Measurements from ENCODE around the gene CIAPIN1. TPM values are rescaled to one million over a fixed set of nuclear protein-coding genes. Genes with fewer than 3 reads are reported as not detected.
"Not testable (repeated sequence)": the region's sequence is repeated elsewhere in the genome, so short reads cannot be mapped to it uniquely, and the experiment has no call there.

The CIAPIN1 gene
- total RNA-seq, 2 donors from 2014 or later, result 19.3 to 35.0 TPM

- H3K36me3 Mint-ChIP-seq (ENCODE audit: low read depth), result no peaks in the 10 kb centered on the region
- DNase-seq, result no peak
- H3K9me3 ChIP-seq (ENCODE audit: control insufficient read depth, low read length, poor library complexity, severe bottlenecking), result no peaks in the 10 kb centered on the region
- no peak for ATAC-seq
- no peak overlapping the region for H3K4me3 Mint-ChIP-seq
- H3K27me3 Mint-ChIP-seq, result peaks cover 16% of the 10 kb centered on the region
- no peak overlapping the region for H3K27ac Mint-ChIP-seq
- H3K4me1 Mint-ChIP-seq, result peaks cover 2% of the 10 kb centered on the region
Measured at GRCh38 chr16:57401943-57402640, 45.1 kb downstream of the CIAPIN1 start.

DNA sequence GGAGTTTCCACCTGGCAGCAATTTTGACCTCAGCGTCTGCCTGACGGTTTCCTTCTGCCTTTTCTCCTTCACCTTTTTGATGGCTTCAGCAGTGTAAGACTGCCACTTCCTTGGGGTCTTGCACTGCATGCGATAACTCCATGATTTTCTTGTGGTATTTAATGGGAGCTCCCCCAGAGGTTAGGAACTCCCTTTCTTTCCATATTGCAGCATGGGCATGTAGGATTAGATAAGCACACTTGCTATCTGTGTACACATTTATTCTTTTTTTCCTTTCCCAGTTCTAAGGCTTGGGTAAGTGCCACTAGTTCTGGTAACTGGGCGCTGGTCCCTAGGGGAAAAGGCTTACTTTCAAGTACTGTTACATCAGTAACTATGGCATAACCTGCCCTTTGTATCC lies 49.7 kb downstream of the CIAPIN1 start:
- not testable (repeated sequence) for DNase-seq; H3K36me3 Mint-ChIP-seq (ENCODE audit: low read depth); ATAC-seq; H3K27ac Mint-ChIP-seq; H3K9me3 ChIP-seq (ENCODE audit: control insufficient read depth, low read length, poor library complexity, severe bottlenecking); H3K4me3 Mint-ChIP-seq; H3K4me1 Mint-ChIP-seq
- H3K27me3 Mint-ChIP-seq, result peaks cover 16% of the 10 kb centered on the region

GRCh38 chr16:57396786-57397185 lies 50.4 kb downstream of the CIAPIN1 start:
- no peaks in the 10 kb centered on the region for H3K9me3 ChIP-seq (ENCODE audit: control insufficient read depth, low read length, poor library complexity, severe bottlenecking)
- Mint-ChIP-seq H3K36me3 (ENCODE audit: low read depth) (no peaks in the 10 kb centered on the region), H3K4me3 (no peak overlapping the region), H3K4me1 (no peaks in the 10 kb centered on the region), H3K27ac (no peak overlapping the region), H3K27me3 (peaks cover 16% of the 10 kb centered on the region)
- ATAC-seq (no peak), DNase-seq (no peak)

DNA sequence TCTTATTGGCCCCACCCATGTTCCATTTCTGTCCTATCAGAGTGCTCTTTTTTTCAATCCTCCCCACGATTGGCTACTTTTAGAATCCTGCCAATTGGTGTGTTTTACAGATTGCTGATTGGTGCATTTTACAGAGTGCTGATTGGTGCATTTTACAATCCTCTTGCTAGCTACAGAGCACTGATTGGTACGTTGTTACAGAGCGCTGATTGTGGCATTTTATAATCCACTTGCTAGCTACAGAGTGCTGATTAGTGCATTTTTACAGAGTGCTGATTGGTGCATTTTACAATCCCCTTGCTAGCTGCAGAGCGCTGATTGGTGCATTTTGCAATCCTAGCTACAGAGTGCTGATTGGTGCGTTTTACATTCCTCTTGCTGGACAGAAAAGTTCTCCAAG lies 52.2 kb downstream of the CIAPIN1 start:
- peaks cover 17% of the 10 kb centered on the region for H3K27me3 Mint-ChIP-seq
- ATAC-seq (no peak), DNase-seq (no peak)
- H3K27ac Mint-ChIP-seq, result no peak overlapping the region
- no peaks in the 10 kb centered on the region for H3K36me3 Mint-ChIP-seq (ENCODE audit: low read depth)
- H3K4me3 Mint-ChIP-seq, result no peak overlapping the region
- H3K4me1 Mint-ChIP-seq, result no peaks in the 10 kb centered on the region
- H3K9me3 ChIP-seq (ENCODE audit: control insufficient read depth, low read length, poor library complexity, severe bottlenecking), result no peaks in the 10 kb centered on the region

- Mint-ChIP-seq H3K27ac (no peak overlapping the region), H3K4me1 (no peaks in the 10 kb centered on the region), H3K36me3 (ENCODE audit: low read depth) (no peaks in the 10 kb centered on the region), H3K27me3 (peaks cover 19% of the 10 kb centered on the region), H3K4me3 (no peak overlapping the region)
- no peaks in the 10 kb centered on the region for H3K9me3 ChIP-seq (ENCODE audit: control insufficient read depth, low read length, poor library complexity, severe bottlenecking)
- DNase-seq (no peak), ATAC-seq (no peak)
Measured at GRCh38 chr16:57394444-57394843, 52.7 kb downstream of the CIAPIN1 start.

DNA sequence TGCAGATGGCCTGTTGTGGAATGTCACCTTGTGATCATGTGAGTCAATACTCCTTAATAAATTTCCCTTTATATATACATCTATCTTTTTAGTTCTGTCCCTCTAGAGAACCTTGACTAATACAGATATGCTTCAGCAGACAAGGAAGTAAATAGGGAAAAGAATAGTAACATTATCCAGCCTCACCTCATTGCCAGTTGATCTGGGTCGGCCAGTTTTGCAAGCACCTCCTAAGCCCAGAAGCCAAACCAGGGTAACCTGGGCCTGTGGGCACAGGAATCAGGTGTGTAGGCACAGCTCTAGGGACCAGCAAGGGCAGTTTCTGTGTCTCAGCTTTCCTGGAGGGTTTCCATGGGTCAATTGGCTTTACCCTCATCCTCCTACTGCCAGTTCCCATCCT lies 54.5 kb downstream of the CIAPIN1 start:
- Mint-ChIP-seq H3K36me3 (ENCODE audit: low read depth) (no peaks in the 10 kb centered on the region), H3K27ac (peak overlapping the region; percentile 24), H3K27me3 (peaks cover 22% of the 10 kb centered on the region), H3K4me1 (peaks cover 9% of the 10 kb centered on the region), H3K4me3 (no peak overlapping the region)
- ATAC-seq, result no peak
- H3K9me3 ChIP-seq (ENCODE audit: control insufficient read depth, low read length, poor library complexity, severe bottlenecking), result no peaks in the 10 kb centered on the region
- DNase-seq, result no peak

DNA sequence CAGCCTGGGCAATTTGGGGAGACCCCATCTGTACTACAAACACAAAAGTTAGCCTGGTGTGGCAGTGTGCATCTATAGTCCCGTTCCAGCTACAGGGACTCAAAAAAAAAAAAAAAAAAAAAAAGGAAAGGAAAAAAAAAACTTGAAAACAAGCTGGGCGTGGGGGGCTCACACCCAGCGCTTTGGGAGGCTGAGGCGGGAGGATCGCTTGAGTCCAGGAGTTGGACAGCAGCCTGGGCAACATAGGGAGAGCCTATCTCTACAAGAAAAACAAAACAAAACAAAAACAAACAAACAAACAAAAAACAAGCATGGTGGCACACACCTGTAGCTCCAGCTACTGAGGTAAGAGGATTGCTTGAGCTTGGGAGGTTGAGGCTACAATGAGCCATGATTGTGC lies 55.5 kb downstream of the CIAPIN1 start:
- H3K9me3 ChIP-seq (ENCODE audit: control insufficient read depth, low read length, poor library complexity, severe bottlenecking), result no peaks in the 10 kb centered on the region
- Mint-ChIP-seq H3K36me3 (ENCODE audit: low read depth) (no peaks in the 10 kb centered on the region), H3K27ac (no peak overlapping the region), H3K4me3 (no peak overlapping the region), H3K27me3 (peaks cover 22% of the 10 kb centered on the region), H3K4me1 (peaks cover 10% of the 10 kb centered on the region)
- ATAC-seq (no peak), DNase-seq (no peak)

- H3K9me3 ChIP-seq (ENCODE audit: control insufficient read depth, low read length, poor library complexity, severe bottlenecking), result no peaks in the 10 kb centered on the region
- H3K36me3 Mint-ChIP-seq (ENCODE audit: low read depth), result no peaks in the 10 kb centered on the region
- DNase-seq, result no peak
- ATAC-seq, result no peak
- H3K27ac Mint-ChIP-seq, result no peak overlapping the region
- H3K4me1 Mint-ChIP-seq, result peaks cover 10% of the 10 kb centered on the region
- peaks cover 22% of the 10 kb centered on the region for H3K27me3 Mint-ChIP-seq
- H3K4me3 Mint-ChIP-seq, result no peak overlapping the region
Measured at GRCh38 chr16:57391300-57391699, 55.9 kb downstream of the CIAPIN1 start.

GRCh38 chr16:57390636-57391295 lies 56.4 kb downstream of the CIAPIN1 start:
- H3K27me3 Mint-ChIP-seq, result peaks cover 22% of the 10 kb centered on the region
- no peak overlapping the region for H3K4me3 Mint-ChIP-seq
- ATAC-seq (no peak), DNase-seq (no peak)
- H3K4me1 Mint-ChIP-seq, result peaks cover 10% of the 10 kb centered on the region
- no peaks in the 10 kb centered on the region for H3K36me3 Mint-ChIP-seq (ENCODE audit: low read depth)
- no peaks in the 10 kb centered on the region for H3K9me3 ChIP-seq (ENCODE audit: control insufficient read depth, low read length, poor library complexity, severe bottlenecking)
- no peak overlapping the region for H3K27ac Mint-ChIP-seq

DNA sequence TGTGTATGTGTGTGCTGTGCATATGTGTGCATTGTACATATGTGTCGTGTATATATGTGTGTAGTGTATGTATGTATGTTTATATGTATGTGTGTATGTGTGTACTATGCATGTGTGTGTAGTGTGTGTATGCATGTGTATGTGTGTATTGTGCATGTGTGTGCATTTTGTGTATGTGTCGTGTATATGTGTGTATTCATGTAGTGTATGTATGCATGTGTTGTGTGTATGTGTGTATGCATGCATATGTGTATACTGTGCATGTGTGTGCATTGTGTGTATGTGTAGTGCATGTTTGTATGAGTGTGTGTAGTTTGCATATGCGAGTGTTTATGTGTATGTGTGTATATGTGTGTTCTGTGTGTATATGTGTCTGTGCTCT lies 58.1 kb downstream of the CIAPIN1 start:
- Mint-ChIP-seq H3K36me3 (ENCODE audit: low read depth) (no peaks in the 10 kb centered on the region), H3K27me3 (peaks cover 22% of the 10 kb centered on the region), H3K4me3 (no peak overlapping the region), H3K27ac (no peak overlapping the region), H3K4me1 (peaks cover 10% of the 10 kb centered on the region)
- ATAC-seq (no peak), DNase-seq (no peak)
- no peaks in the 10 kb centered on the region for H3K9me3 ChIP-seq (ENCODE audit: control insufficient read depth, low read length, poor library complexity, severe bottlenecking)

DNA sequence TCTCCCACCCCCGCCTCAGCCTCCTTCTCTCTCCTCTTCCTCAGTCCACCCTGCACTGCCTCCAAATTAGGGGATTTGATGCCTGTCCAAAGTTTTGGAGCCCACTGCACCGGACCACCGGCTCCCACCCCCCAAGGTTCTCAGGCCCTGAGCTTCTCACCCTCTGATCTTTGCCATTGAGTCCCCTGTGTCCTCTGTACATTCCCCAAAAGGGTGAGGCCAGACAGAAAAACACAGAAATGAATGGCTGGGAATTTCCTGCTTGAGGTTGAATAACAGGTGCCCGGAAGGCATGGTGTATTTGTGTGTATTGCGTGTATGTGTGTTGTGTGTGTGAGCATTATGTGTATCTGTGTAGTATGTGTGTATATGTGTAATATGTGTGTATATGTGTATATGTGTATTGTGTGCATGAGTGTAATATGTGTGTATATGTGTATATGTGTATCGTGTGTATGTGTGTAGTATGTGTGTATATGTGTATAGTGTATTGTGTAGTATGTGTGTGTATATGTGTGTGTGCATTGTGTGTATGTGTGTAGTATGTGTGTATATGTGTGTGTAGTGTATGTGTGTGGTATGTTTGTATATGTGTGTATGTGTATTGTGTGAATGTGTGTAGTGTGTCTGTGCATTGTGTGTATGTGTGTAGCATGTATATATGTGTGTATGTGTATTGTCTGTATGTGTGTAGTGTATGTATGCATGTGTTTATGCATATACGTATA lies 58.7 kb downstream of the CIAPIN1 start:
- H3K4me3 Mint-ChIP-seq, result no peak overlapping the region
- peaks cover 22% of the 10 kb centered on the region for H3K27me3 Mint-ChIP-seq
- ATAC-seq, result no peak

DNA sequence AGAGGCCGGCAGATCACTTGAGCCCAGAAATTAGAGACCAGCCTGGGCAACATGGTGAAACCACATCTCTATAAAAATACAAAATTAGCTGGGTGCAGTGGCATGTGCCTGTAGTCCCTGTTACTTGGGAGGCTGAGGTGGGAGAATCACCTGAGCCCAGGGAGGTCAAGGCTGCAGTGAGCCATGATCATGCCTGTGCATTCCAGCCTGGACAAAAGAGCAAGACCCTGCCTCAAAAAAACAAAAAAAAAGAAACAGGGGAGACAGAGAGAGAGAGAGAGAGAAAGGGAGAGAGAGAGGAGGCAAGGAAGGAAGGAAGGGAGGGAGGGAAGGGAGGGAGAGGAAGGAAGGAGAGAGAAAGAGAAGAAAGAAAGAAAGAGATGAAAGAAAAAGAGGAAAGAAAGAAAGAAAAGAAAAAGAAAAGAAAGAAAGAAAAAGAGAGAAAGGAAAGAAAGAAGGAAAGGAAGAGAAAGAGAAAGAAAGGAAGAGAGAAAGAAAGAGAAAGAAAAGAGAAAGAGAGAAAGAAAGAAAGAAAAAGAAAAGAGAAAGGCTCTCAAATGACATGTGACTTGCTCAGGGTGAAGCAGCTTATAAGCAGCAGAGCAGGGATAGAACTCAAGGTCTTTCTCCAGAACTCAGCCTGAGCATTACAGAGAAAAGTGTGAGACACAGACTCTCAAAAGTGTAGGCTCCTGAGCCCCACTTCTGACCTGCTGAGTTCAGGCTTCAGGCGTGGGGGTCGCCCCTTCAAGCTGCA lies 59.4 kb downstream of the CIAPIN1 start:
- no peak for ATAC-seq
- H3K9me3 ChIP-seq (ENCODE audit: control insufficient read depth, low read length, poor library complexity, severe bottlenecking), result no peaks in the 10 kb centered on the region
- DNase-seq, result no peak
- Mint-ChIP-seq H3K36me3 (ENCODE audit: low read depth) (no peaks in the 10 kb centered on the region), H3K4me3 (no peak overlapping the region), H3K27me3 (peaks cover 22% of the 10 kb centered on the region), H3K4me1 (peaks cover 10% of the 10 kb centered on the region), H3K27ac (peak overlapping the region; percentile 41)

More for the DNA sequence above, 58.7 kb downstream of the CIAPIN1 start:
- Mint-ChIP-seq H3K27ac (no peak overlapping the region), H3K36me3 (ENCODE audit: low read depth) (no peaks in the 10 kb centered on the region), H3K4me1 (peaks cover 10% of the 10 kb centered on the region)
- no peaks in the 10 kb centered on the region for H3K9me3 ChIP-seq (ENCODE audit: control insufficient read depth, low read length, poor library complexity, severe bottlenecking)
- no peak for DNase-seq

GRCh38 chr16:57386381-57386951 lies 60.7 kb downstream of the CIAPIN1 start:
- DNase-seq (no peak), ATAC-seq (no peak)
- H3K9me3 ChIP-seq (ENCODE audit: control insufficient read depth, low read length, poor library complexity, severe bottlenecking), result no peaks in the 10 kb centered on the region
- Mint-ChIP-seq H3K27ac (no peak overlapping the region), H3K4me3 (no peak overlapping the region), H3K27me3 (peaks cover 20% of the 10 kb centered on the region), H3K4me1 (peaks cover 10% of the 10 kb centered on the region), H3K36me3 (ENCODE audit: low read depth) (no peaks in the 10 kb centered on the region)
